GM23338 (cell line): ENCODE measurements around the gene LUC7L2. TPM values are rescaled to one million over a fixed set of nuclear protein-coding genes. Genes with fewer than 3 reads are reported as not detected.

Source experiments
- ATAC-seq: fragments of 200-7000 bp; cut with Tn5 transposase; 3 replicates; pipeline ENCODE4 v1.9.1; 2020
- DNase-seq: peaks from one replicate; pipeline ENCODE4 v3.0.0-alpha.2; 2015; ENCODE audit warnings: low spot score
- H2AFZ ChIP-seq: fragments of 200-600 bp; sonication (generic); 2 replicates; pipeline ENCODE4 v1.8.0; 2016; ENCODE audit warnings: antibody characterized with exemption, mild to moderate bottlenecking, moderate library complexity
- H3F3A ChIP-seq: fragments of 200-600 bp; sonication (generic); replicated peaks from 2 replicates; pipeline ENCODE4 v1.8.0; 2017; ENCODE audit warnings: antibody characterized with exemption, mixed run types, low read depth
- H3K27ac ChIP-seq: fragments of 200-600 bp; sonication (generic); 2 replicates; pipeline ENCODE4 v1.6.1; 2016; ENCODE audit warnings: low read depth
- H3K27me3 ChIP-seq: fragments of 200-600 bp; sonication (generic); 2 replicates; pipeline ENCODE4 v1.8.0; 2016; ENCODE audit warnings: mild to moderate bottlenecking, mixed run types, moderate library complexity; ENCODE audit not compliant: insufficient read depth
- H3K36me3 ChIP-seq: fragments of 200-600 bp; sonication (generic); 2 replicates; pipeline ENCODE4 v1.8.0; 2016; ENCODE audit warnings: mild to moderate bottlenecking; ENCODE audit not compliant: insufficient read depth
- H3K4me1 ChIP-seq: fragments of 200-600 bp; sonication (generic); 2 replicates; pipeline ENCODE4 v1.8.0; 2016; ENCODE audit warnings: mild to moderate bottlenecking, moderate library complexity; ENCODE audit not compliant: insufficient read depth
- H3K4me2 ChIP-seq: fragments of 200-600 bp; sonication (generic); 2 replicates; pipeline ENCODE4 v1.7.1; 2017; ENCODE audit warnings: mixed run types
- H3K4me3 ChIP-seq: fragments of 200-600 bp; sonication (generic); 2 replicates; pipeline ENCODE4 v1.6.1; 2016; ENCODE audit warnings: mixed run types
- H3K79me2 ChIP-seq: fragments of 200-600 bp; sonication (generic); replicated peaks from 2 replicates; pipeline ENCODE4 v1.8.0; 2017; ENCODE audit warnings: mild to moderate bottlenecking; ENCODE audit not compliant: insufficient read depth
- H3K9me2 ChIP-seq: fragments of 200-600 bp; sonication (generic); 2 replicates; pipeline ENCODE4 v1.8.0; 2017; ENCODE audit not compliant: insufficient read depth
- H4K20me1 ChIP-seq: fragments of 200-600 bp; sonication (generic); replicated peaks from 2 replicates; pipeline ENCODE4 v1.8.0; 2017; ENCODE audit warnings: mild to moderate bottlenecking; ENCODE audit not compliant: insufficient read depth
- H3K27ac Mint-ChIP-seq: 2 replicates; pipeline ENCODE4 v1.8.0; 2020; ENCODE audit warnings: inconsistent platforms, mild to moderate bottlenecking, moderate library complexity, mixed read lengths
- H3K27me3 Mint-ChIP-seq: 3 replicates; pipeline ENCODE4 v1.8.0; 2022; ENCODE audit warnings: low read depth, mild to moderate bottlenecking, moderate library complexity, mixed read lengths, inconsistent platforms; ENCODE audit not compliant: insufficient read depth, poor library complexity
- H3K36me3 Mint-ChIP-seq: 3 replicates; pipeline ENCODE4 v1.8.0; 2021; ENCODE audit warnings: low read depth, mild to moderate bottlenecking, inconsistent platforms, moderate library complexity, mixed read lengths
- H3K4me1 Mint-ChIP-seq: 3 replicates; pipeline ENCODE4 v1.8.0; 2020; ENCODE audit warnings: mild to moderate bottlenecking, inconsistent platforms, mixed read lengths
- H3K4me3 Mint-ChIP-seq: 3 replicates; pipeline ENCODE4 v1.8.0; 2021; ENCODE audit warnings: moderate library complexity, mild to moderate bottlenecking, inconsistent platforms, mixed read lengths
- H3K9me3 Mint-ChIP-seq: 3 replicates; pipeline ENCODE4 v1.8.0; 2020; ENCODE audit warnings: moderate library complexity, mild to moderate bottlenecking, inconsistent platforms, mixed read lengths
- ETS1 ChIP-seq: IDR thresholded peaks from 2 replicates; pipeline ENCODE4 v1.6.1; 2016; ENCODE audit warnings: antibody characterized with exemption
- EZH2 ChIP-seq: fragments of 200-600 bp; sonication (generic); IDR thresholded peaks from one replicate; pipeline ENCODE4 v1.8.0; 2017; ENCODE audit warnings: antibody characterized with exemption, mild to moderate bottlenecking, low read depth; ENCODE audit not compliant: unreplicated experiment
- EZH2phosphoT487 ChIP-seq: fragments of 200-600 bp; sonication (generic); IDR thresholded peaks from one replicate; pipeline ENCODE4 v1.8.1; 2018; ENCODE audit warnings: antibody characterized with exemption; ENCODE audit not compliant: unreplicated experiment
- JUNB ChIP-seq: IDR thresholded peaks from one replicate; pipeline ENCODE4 v1.6.1; 2016; ENCODE audit warnings: antibody characterized with exemption; ENCODE audit not compliant: unreplicated experiment
- NANOG ChIP-seq: IDR thresholded peaks from 2 replicates; pipeline ENCODE4 v1.6.1; 2016; ENCODE audit warnings: antibody characterized with exemption, borderline replicate concordance
- ZNF331 ChIP-seq: fragments of 250-450 bp; sonication (Bioruptor Pico); IDR thresholded peaks from 2 replicates; pipeline ENCODE4 v1.5.0; 2020; ENCODE audit warnings: low read depth, mild to moderate bottlenecking, moderate library complexity
- ZNF462 ChIP-seq: fragments of 250-450 bp; sonication (Bioruptor Pico); IDR thresholded peaks from 2 replicates; pipeline ENCODE4 v1.5.0; 2020; ENCODE audit warnings: mild to moderate bottlenecking, moderate library complexity
- polyA plus RNA-seq: library from polyadenylated mRNA; unstranded; fragments of >200 nt; fragmentation: Nextera tagmentation; extraction: Ambion mirVana; gene quantifications from 2 replicates; pipeline ENCODE4 v1.2.1, GENCODE V29; 2016
- total RNA-seq: library from RNA; depleted of rRNA; stranded (reverse); fragments of >200 nt; shearing (Covaris generic); gene quantifications from 2 replicates; pipeline ENCODE4 v1.2.3, GENCODE V29; 2014
- TF ChIP-seq, protein P1 (sequence below), 2 experiments: fragments of 200-600 bp in 1 of 2; sonication (generic) in 1 of 2; conservative IDR thresholded peaks; 2 replicates each; pipeline versions ENCODE4 v1.5.1 to v1.6.1; 2016 to 2017; ENCODE audit warnings: antibody characterized with exemption in 2 of 2, low read depth in 2 of 2, mild to moderate bottlenecking in 2 of 2, moderate library complexity in 1 of 2
- TF ChIP-seq, protein P2 (sequence below): IDR thresholded peaks from one replicate; pipeline ENCODE4 v1.6.1; 2018; ENCODE audit warnings: antibody characterized with exemption; ENCODE audit not compliant: unreplicated experiment

Gene LUC7L2
- total and polyA plus RNA-seq, 2 experiments from 2014 or later, result 40.3 to 57.3 TPM

DNA sequence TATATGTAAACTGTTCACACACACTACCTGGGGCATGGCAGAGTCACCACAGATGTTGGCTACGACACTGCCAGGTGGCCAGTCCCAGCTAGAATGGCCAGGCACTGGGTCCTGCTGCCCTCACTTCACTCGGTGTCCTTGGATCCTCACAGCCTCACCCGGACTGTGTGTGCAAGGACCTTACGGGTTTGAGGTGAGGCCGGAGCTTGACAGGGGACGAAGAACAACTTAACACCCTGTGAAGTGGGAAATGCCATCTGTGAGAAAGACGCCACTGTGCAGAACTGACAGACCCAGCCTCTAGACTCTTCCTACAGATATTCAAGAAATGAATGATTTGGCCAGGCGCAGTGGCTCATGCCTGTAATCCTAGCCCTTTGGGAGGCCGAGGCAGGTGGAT is 77.1 kb downstream of the LUC7L2 start:
- H3K36me3 Mint-ChIP-seq, result no peaks in the 10 kb centered on the region
- H3K27me3 Mint-ChIP-seq, result peaks cover 3% of the 10 kb centered on the region
- Histone ChIP-seq H4K20me1 (no peaks in the 10 kb centered on the region), H3K4me2 (no peak overlapping the region), H3F3A (no peaks in the 10 kb centered on the region), H3K36me3 (no peaks in the 10 kb centered on the region), H3K9me2 (no peaks in the 10 kb centered on the region), H3K4me1 (no peaks in the 10 kb centered on the region), H3K4me3 (no peak overlapping the region), H2AFZ (no peak overlapping the region), H3K27ac (no peak overlapping the region), H3K27me3 (no peaks in the 10 kb centered on the region), H3K79me2 (no peaks in the 10 kb centered on the region)
- no peak for TF ChIP-seq ETS1
- TF ChIP-seq ZNF331, result no peak
- TF ChIP-seq, protein P1, sequence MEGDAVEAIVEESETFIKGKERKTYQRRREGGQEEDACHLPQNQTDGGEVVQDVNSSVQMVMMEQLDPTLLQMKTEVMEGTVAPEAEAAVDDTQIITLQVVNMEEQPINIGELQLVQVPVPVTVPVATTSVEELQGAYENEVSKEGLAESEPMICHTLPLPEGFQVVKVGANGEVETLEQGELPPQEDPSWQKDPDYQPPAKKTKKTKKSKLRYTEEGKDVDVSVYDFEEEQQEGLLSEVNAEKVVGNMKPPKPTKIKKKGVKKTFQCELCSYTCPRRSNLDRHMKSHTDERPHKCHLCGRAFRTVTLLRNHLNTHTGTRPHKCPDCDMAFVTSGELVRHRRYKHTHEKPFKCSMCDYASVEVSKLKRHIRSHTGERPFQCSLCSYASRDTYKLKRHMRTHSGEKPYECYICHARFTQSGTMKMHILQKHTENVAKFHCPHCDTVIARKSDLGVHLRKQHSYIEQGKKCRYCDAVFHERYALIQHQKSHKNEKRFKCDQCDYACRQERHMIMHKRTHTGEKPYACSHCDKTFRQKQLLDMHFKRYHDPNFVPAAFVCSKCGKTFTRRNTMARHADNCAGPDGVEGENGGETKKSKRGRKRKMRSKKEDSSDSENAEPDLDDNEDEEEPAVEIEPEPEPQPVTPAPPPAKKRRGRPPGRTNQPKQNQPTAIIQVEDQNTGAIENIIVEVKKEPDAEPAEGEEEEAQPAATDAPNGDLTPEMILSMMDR (conservative IDR thresholded peaks at IDR 0.05; ENCODE audit: low read depth in 2 of 2), result no peak
- no peak for TF ChIP-seq EZH2phosphoT487
- no peak for TF ChIP-seq EZH2
- no peak for TF ChIP-seq JUNB
- TF ChIP-seq, protein P2, sequence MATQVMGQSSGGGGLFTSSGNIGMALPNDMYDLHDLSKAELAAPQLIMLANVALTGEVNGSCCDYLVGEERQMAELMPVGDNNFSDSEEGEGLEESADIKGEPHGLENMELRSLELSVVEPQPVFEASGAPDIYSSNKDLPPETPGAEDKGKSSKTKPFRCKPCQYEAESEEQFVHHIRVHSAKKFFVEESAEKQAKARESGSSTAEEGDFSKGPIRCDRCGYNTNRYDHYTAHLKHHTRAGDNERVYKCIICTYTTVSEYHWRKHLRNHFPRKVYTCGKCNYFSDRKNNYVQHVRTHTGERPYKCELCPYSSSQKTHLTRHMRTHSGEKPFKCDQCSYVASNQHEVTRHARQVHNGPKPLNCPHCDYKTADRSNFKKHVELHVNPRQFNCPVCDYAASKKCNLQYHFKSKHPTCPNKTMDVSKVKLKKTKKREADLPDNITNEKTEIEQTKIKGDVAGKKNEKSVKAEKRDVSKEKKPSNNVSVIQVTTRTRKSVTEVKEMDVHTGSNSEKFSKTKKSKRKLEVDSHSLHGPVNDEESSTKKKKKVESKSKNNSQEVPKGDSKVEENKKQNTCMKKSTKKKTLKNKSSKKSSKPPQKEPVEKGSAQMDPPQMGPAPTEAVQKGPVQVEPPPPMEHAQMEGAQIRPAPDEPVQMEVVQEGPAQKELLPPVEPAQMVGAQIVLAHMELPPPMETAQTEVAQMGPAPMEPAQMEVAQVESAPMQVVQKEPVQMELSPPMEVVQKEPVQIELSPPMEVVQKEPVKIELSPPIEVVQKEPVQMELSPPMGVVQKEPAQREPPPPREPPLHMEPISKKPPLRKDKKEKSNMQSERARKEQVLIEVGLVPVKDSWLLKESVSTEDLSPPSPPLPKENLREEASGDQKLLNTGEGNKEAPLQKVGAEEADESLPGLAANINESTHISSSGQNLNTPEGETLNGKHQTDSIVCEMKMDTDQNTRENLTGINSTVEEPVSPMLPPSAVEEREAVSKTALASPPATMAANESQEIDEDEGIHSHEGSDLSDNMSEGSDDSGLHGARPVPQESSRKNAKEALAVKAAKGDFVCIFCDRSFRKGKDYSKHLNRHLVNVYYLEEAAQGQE, result no peak
- no peak for TF ChIP-seq NANOG
- TF ChIP-seq ZNF462 (CRISPR knock-in tag), result no peak
- ATAC-seq (no peak), DNase-seq (no peak)
- peaks cover 8% of the 10 kb centered on the region; the same call in 2 of the 3 replicates for H3K4me1 Mint-ChIP-seq
- H3K9me3 Mint-ChIP-seq, result no peaks in the 10 kb centered on the region
- no peak overlapping the region for H3K27ac Mint-ChIP-seq
- no peak overlapping the region for H3K4me3 Mint-ChIP-seq
